ENCODE data around the gene SERAC1.
"Not testable (repeated sequence)": the region's sequence is repeated elsewhere in the genome, so short reads cannot be mapped to it uniquely, and the experiment has no call there.

The SERAC1 gene

DNA sequence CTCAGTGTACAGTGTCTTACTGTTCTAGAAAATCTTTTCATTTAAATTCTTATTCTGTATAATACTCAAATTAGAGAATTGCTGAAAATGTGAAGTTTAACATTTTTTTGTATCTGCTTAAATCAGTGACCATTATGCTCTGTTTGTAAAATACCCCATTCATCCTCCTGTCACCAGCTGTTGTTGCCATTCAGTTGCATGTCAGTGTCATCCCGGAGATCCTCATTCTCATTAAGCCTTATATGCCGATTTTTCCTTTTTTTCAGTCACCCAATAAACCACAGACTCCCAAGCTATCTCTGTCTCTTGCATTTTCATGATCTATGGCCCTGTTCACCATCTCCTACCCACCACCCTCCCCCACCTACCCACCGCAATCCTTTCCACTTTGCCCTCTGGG, 20.5 kb upstream of the SERAC1 start:
- DNase-seq (ENCODE audit: low spot score) = no peak
- TF ChIP-seq, protein P1, sequence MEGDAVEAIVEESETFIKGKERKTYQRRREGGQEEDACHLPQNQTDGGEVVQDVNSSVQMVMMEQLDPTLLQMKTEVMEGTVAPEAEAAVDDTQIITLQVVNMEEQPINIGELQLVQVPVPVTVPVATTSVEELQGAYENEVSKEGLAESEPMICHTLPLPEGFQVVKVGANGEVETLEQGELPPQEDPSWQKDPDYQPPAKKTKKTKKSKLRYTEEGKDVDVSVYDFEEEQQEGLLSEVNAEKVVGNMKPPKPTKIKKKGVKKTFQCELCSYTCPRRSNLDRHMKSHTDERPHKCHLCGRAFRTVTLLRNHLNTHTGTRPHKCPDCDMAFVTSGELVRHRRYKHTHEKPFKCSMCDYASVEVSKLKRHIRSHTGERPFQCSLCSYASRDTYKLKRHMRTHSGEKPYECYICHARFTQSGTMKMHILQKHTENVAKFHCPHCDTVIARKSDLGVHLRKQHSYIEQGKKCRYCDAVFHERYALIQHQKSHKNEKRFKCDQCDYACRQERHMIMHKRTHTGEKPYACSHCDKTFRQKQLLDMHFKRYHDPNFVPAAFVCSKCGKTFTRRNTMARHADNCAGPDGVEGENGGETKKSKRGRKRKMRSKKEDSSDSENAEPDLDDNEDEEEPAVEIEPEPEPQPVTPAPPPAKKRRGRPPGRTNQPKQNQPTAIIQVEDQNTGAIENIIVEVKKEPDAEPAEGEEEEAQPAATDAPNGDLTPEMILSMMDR (IDR thresholded peaks at IDR 0.05; ENCODE audit: extremely low read depth, insufficient read depth, missing control alignments) = no peak
- in situ Hi-C loops (cut with MboI; ENCODE audit: low pct_unique_long_range_greater_than_20kb, low sequenced_read_pairs, unreplicated experiment) = no loop called here

DNA sequence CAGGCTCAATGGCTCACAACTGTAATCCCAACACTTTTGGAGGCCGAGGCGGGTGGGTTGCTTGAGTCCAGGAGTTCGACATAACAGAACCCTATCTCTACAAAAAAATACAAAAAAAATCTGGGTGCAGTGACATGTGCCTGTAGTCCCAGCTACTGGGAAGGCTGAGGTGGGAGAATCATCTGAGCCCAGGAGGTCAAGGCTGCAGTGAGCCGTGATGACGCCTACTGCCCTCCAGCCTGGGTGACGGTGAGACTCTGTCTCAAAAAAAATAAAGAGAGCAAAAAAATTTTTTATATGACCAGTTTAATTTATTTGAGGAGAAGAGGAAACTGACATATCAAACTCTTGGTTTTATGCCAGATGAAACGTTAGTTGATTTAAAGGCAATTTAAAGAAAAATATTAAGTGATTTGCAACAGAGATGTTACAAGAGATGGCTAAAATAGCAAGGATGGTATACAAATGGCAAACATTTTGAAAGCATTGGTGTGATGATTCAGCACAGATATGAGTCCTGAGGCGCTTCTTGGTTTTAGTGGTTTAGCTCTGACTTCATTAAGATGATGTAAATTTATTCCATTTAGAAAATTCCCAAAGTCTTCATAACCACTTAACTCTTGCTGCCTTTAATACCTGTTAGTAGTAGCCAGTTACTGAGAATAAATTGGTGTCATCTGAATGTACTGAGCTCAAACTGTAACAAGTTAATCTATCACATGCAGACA, 17.8 kb upstream of the SERAC1 start:
- in situ Hi-C loops (cut with MboI; ENCODE audit: low pct_unique_long_range_greater_than_20kb, low sequenced_read_pairs, unreplicated experiment) = no loop called here
- TF ChIP-seq, protein P1 (IDR thresholded peaks at IDR 0.05; ENCODE audit: extremely low read depth, insufficient read depth, missing control alignments) = no peak
- no peak for DNase-seq (ENCODE audit: low spot score)

DNA sequence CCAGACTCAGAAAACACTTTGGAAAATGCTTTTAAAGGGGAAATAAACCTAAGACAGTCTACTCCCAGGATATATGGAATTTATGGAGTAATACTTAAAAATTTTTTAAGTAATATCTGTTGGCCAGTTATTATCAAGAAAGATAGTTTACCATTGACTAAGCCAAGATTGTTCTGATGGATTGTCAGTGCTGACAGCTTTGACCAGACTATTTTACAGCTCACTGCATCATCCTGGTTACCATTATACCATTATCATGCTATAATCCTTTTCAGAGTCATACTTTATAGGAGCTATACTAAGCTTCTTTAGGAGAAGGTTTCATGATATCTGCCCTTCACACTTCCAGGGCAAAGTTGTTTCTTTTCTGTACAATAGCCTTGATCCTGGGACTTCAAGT, 16.5 kb upstream of the SERAC1 start:
- DNase-seq (ENCODE audit: low spot score) = no peak
- in situ Hi-C loops (cut with MboI; ENCODE audit: low pct_unique_long_range_greater_than_20kb, low sequenced_read_pairs, unreplicated experiment) = no loop called here
- TF ChIP-seq, protein P1 (IDR thresholded peaks at IDR 0.05; ENCODE audit: extremely low read depth, insufficient read depth, missing control alignments) = no peak

DNA sequence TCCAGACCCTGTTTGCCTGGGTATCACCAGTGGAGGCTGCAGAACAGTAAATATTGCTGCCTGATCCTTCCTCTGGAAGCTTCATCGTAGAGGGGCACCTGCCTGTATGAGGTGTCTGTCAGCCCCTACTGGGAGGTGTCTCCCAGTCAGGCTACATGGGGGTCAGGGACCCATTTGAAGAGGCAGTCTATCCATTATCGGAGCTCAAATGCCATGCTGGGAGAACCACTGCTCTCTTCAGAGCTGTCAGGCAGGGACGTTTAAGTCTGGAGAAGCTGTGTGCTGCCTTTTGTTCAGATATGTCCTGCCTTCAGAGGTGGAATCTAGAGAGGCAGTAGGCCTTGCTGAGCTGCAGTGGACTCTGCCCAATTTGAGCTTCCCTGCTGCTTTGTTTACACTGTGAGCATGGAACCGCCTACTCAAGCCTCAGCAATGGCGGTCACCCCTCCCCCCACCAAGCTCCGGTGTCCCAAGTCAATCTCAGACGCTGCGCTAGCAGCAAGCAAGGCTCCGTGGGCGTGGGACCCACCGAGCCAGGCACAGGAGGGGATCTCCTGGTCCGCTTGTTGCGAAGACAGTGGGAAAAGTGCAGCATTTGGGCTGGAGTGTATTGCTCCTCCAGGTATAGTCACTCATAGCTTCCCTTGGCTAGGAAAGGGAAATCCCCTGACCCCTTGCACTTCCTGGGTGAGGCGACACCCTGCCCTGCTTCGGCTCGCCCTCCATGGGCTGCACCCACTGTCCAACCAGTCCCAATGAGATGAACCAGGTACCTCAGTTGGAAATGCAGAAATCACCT, 15.3 kb upstream of the SERAC1 start:
- in situ Hi-C loops (cut with MboI; ENCODE audit: low pct_unique_long_range_greater_than_20kb, low sequenced_read_pairs, unreplicated experiment); DNase-seq (ENCODE audit: low spot score): not testable (repeated sequence)

DNA sequence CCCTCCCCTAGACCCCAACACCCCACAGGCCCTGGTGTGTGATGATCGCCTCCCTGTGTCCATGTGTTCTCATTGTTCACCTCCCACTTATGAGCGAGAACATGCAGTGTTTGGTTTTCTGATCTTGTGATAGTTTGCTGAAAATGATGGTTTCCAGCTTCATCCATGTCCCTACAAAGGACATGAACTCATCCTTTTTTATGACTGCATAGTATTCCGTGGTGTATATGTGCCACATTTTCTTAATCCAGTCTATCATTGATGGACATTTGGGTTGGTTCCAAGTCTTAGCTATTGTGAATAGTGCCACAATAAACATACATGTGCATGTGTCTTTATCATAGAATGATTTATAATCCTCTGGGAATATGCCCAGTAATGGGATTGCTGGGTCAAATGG, 9.7 kb upstream of the SERAC1 start:
- DNase-seq (ENCODE audit: low spot score); in situ Hi-C loops (cut with MboI; ENCODE audit: low pct_unique_long_range_greater_than_20kb, low sequenced_read_pairs, unreplicated experiment): not testable (repeated sequence)

DNA sequence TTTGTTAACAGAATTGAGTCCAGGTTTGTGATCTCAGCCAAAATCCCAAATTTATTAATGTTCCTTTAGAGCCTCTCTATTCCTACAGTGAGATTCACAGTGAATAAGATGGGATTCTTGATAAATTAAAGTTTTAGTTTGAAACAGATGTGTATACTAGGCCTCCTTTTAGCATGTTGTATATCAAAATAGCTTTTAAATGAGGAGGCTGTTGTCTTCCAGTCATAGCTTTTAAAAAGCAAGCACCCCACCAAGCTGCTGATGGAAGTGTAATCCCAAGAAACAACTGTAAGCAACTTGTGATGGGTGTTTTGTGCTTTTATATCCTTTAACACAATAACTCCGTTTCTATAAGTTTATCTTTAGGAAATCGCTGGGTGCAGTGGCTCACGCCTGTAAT, 7.0 kb upstream of the SERAC1 start:
- DNase-seq (ENCODE audit: low spot score) = no peak
- in situ Hi-C loops (cut with MboI; ENCODE audit: low pct_unique_long_range_greater_than_20kb, low sequenced_read_pairs, unreplicated experiment) = no loop called here
- TF ChIP-seq, protein P1 (IDR thresholded peaks at IDR 0.05; ENCODE audit: extremely low read depth, insufficient read depth, missing control alignments) = no peak

DNA sequence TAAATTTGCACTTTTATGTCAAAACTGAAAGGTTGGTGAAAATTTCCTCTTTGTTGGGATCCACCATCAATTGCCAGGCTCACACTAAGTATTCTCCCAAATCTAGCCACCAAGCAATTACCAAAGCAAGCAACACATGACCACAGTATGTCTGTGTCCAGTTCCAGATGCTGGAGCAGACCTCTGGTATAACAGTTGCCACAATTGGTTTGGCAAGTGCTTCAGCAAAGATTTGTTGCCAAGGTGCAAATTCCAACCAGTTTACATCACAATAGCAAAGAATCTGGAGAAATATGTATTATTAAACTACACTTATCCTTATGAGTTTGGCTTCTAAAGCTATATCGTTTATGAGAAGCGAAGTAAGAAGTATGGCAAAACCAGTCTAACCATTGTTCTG, 6.5 kb upstream of the SERAC1 start:
- TF ChIP-seq, protein P1 (IDR thresholded peaks at IDR 0.05; ENCODE audit: extremely low read depth, insufficient read depth, missing control alignments) = no peak
- DNase-seq (ENCODE audit: low spot score) = no peak
- in situ Hi-C loops (cut with MboI; ENCODE audit: low pct_unique_long_range_greater_than_20kb, low sequenced_read_pairs, unreplicated experiment) = no loop called here

Data from GM13977 (cell line).